ENCODE data around the gene C6orf47.

GRCh38 chr6:31701666-31702404, 41.3 kb upstream of the C6orf47 start:
- TF ChIP-seq CTCF (IDR thresholded peaks at IDR 0.05; ENCODE audit: low read depth, low read length, missing input control) (no peak), RXRA (IDR thresholded peaks at IDR 0.05) (no peak), RAD21 (IDR thresholded peaks at IDR 0.05) (no peak), NR2F2 (IDR thresholded peaks at IDR 0.05) (no peak), MAX (IDR thresholded peaks at IDR 0.05) (no peak), EGR1 (IDR thresholded peaks at IDR 0.05; ENCODE audit: low read depth in 2 of 2) (no peak)

All from liver (tissue), 3 donors.